Fibroblast of skin of right quadriceps (primary cell): ENCODE data around the gene NCAM1.

Experiments used
- DNase-seq: peaks from one replicate; pipeline ENCODE4 v3.0.0-alpha.2; 2013

The NCAM1 gene

DNA sequence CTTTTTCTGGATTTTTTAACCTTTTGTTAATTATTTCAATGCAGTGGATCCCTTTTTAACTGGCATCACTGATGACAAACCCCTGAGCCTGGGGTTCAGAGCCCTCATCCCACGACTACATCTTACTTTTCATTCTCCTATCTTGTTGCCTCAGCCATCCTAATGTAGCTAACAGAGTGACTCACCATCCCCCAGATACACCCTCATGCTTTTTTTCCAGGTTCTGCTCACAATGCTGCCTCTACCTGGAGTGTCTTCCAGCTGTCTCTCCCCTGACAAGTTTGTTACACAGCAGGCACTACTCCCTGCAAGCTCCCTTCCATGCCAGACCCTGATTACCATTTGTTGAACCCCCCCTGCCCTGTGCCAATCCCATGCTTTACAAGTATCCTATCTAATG, 135.4 kb downstream of the NCAM1 start:
- DNase-seq, result no peak

DNA sequence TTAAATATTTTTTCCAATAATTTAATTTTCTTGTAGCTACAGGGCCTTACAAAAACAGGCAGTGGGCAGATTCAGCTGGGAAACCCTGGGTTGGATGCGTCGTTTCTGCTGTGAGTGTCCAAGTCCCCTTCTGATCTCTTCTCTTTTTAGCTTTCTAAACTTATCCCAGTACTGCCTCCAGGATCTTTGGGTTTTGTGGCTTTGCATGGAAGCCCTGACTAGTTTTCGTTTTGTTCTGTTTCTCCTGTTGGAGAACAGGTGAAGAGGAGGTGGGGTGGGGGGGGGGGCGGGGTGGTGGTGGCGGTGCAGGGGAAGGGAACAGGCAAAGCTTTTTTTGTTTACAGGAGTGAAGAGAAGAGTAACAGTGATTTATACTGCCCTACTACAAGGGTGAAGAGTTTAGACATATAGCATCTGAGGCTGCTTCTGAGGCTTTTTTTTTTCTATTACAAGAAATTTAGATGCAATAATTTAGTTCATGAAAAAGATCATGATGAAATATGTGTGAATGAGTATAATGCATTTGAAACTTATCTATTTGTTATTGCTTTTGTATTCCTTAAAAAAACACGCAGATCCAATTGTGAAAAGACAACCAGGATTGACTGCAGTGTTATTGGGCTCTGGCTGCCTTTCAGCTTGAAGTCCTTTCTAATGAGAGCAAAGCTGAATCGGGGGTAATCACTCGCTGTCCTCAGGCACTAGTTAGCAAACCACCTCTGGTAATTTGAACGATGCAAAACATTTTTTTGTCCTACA, 142.9 kb downstream of the NCAM1 start:
- DNase-seq, result no peak

DNA sequence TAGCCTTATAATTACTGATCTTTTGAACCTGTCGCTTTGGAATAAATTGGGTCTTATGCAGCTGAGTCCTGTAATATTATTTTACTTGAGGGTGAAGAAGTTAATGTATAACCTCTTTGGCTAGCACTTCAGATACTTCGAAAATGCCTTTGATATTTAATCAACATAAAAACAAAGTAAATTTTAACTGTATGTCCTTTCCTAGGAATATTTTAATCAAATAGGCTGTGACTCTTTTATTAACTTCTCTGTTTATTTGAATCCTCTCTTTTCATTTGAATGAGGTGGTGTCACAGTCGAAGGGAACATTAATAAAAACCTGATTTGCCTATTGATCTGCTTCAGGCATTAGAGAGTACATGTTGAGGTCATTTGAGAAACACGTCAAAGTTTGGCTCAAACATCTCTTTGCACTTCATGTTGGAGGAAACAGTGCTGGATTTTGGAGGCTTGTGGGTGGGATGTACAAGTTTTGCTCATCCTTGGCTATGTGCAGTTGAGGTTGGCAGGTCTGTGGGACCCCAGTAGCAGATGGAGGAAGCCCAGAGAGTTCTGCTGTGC, 143.6 kb downstream of the NCAM1 start:
- no peak for DNase-seq

- DNase-seq, result no peak
Observed at GRCh38 chr11:113105592-113105991, 144.4 kb downstream of the NCAM1 start.

- peak; percentile 89 for DNase-seq
Observed at GRCh38 chr11:113106507-113106906, 145.3 kb downstream of the NCAM1 start.

DNA sequence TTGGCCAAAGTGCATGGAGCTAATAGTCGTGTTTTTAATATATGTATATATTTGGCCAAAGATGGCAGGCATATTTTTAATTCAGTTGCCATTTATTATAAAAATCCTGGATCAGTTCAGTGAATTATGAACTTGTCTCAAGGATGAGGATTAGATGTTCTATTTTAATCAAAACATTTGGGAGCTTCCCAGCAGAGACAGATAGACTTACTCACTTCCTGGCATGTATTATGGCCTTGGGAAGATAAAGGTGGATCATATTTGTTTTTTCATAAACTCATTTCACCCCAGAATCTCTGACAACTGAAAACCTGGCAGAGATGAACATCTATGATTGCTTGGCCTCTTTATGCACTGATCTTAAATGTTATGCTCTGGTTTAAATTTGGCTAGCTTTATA, 148.8 kb downstream of the NCAM1 start:
- no peak for DNase-seq

- no peak for DNase-seq
Observed at GRCh38 chr11:113111156-113111555, 149.9 kb downstream of the NCAM1 start.

DNA sequence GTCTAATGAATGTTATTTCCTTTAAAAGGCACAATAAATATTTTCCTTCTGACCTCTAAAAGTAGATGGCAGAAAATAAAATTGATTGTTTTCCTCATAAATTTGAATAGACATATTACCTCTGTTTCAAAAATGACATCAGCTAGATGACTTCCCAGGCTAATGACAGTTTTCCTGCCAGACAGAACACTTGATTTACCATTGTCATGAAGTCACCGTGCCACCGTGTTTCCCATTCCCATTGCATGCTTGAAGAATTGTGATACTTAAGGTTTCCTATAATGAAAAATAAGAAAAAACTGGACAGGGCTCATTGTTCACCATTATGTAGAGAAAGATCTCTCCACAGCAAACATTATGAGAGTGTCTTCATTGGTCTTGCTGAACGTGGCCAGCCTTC, 151.1 kb downstream of the NCAM1 start:
- no peak for DNase-seq

GRCh38 chr11:113113801-113114704, 152.8 kb downstream of the NCAM1 start:
- peak; percentile 57 for DNase-seq

DNA sequence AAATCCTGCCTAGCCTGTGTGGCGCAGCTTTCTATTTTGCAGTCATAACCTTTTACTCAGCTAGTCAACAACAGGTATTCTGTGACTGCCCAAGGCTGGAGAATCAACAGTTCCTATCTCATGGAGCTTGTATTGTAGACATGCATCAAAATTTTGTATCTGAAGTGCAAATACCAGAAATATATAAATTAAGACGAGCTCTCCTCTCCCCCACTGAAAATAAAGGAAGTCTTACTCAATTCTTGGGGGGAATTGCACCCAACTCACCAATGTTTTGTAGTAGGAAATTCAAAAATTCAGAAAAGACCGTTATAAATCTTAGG, 153.4 kb downstream of the NCAM1 start:
- DNase-seq, result no peak

DNA sequence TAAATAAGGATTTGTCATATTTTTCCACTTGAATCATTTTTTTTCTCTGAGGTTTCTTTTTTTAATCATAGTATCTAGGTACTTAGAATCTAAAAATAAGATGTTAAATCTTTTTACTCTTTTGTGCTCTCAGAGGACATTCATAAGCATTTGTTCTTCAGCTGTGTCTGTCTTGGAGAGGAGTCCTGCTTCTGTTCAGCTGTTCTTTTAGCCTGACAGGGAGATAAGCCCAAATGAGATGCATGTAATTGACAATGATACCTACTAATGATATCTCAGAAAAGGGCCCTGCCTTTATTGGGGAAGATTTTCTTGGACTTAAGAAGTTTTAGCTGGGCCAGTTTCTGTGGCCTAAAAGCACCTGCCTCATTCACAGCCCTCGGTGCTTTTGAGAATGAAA, 156.9 kb downstream of the NCAM1 start:
- DNase-seq, result no peak

DNA sequence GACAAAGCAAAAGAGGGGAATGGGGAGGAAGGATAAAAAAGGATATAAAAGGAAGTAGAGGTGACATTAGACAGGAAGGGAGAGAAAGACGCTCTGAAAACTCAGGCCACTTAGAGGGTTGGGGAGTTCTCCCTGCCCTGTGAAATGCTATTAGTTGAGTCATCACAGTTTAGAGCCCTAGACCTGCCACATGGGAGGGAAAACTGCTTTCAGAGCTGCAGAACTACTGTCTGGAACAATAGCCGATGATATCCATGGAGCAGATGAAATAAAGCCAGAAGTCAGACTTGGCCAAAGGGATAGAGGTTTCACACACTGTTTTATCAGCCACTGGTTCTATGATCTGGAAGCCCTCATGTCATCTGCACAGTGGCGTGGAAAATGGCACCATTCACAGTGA, 157.9 kb downstream of the NCAM1 start:
- DNase-seq, result peak; percentile 23

GRCh38 chr11:113119966-113120736, 158.9 kb downstream of the NCAM1 start:
- DNase-seq, result no peak

DNA sequence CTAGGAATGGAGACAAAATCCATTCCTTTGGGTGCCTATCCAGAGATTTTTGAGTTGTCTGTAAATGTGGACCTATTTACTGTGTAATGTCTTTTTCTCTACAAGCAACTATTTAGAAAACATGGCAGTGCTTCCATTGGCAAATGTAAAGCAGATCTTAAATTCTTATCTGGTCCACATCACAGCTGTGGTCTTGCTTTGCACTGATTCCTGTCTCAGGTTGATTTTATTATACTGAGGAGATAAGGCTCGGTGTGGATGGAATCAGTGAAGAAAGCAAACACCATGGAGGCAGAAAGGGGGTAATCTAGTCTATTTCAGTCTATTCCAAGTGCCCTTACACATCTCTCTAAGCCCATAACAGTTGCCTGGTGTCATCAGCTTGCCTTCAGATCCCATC, 160.5 kb downstream of the NCAM1 start:
- no peak for DNase-seq

GRCh38 chr11:113124006-113124405, 162.8 kb downstream of the NCAM1 start:
- no peak for DNase-seq

GRCh38 chr11:113124578-113124977, 163.4 kb downstream of the NCAM1 start:
- no peak for DNase-seq

- no peak for DNase-seq
Observed at GRCh38 chr11:113129261-113129992, 168.2 kb downstream of the NCAM1 start.

DNA sequence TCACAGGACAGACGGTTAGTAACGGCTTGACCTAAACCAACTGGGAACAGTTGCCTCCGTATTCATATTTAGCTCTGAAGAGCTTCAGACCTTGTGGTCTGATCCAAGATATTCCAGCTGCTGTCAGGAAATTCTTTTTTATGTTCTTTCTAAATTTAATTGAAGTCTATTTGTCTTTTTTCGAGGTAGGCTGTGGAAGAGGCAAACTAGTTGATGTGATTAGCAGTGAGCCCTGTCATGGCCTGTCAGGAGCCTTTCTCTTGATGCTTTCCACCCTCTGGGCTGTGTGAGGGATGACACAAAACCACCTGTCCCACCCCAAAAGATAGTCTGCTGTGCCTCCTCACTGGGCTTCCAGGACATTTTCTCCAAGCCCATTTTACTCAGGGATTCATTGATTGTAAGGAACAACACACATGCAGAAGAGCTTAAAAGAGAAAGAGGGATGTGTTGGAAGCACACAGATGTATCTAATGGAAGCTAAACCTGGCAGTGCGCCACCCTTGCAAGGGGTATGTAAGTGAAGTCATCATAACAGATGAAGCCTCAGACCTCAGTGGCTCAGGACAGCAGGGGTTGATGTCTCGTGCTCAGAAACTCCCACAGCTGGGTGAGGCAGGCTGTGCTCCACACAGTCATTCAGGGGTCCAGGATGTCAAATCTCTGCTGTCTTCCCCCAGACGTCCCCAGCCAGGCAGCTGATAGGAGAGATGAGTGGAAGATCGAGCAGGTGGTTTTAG, 170.0 kb downstream of the NCAM1 start:
- peak; percentile 20 for DNase-seq

DNA sequence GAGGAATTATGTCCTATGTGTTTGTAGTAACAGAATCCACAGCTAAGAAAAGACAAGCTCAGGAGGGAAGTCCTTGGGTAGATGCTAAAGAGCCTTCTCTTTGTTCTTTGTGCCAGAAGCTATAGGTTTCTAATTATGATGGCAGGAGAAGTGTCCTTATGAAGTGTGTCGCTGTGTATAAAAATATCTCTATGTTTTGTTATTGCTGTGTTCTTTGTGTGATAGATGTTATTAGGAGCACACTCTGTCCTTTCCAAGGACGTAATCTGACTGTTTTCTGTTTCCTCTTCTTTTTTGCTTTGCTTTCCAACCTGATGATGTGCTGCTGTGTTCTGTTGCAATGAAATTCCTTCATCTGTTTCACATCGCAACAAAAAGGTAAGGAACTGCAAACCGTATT, 171.9 kb downstream of the NCAM1 start:
- DNase-seq, result no peak

DNA sequence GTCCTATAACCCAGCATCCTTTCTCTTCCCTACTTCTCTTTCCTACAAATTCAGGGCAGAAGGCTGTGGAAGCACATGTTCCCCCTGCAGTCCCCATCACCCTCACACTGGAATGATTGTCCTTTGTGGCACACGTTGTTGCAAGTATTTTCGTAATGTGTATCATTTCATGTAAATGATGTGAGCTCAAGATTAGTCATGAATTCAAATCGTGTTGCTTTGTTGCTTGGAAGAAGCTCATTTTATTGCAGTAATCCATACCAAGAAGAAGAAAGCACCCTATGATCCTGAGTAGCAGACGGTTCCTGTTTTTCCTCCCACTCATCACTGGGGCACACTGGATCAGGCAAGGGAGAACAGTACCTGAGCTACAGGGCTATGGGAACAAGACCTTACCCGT, 173.4 kb downstream of the NCAM1 start:
- DNase-seq, result peak; percentile 24

DNA sequence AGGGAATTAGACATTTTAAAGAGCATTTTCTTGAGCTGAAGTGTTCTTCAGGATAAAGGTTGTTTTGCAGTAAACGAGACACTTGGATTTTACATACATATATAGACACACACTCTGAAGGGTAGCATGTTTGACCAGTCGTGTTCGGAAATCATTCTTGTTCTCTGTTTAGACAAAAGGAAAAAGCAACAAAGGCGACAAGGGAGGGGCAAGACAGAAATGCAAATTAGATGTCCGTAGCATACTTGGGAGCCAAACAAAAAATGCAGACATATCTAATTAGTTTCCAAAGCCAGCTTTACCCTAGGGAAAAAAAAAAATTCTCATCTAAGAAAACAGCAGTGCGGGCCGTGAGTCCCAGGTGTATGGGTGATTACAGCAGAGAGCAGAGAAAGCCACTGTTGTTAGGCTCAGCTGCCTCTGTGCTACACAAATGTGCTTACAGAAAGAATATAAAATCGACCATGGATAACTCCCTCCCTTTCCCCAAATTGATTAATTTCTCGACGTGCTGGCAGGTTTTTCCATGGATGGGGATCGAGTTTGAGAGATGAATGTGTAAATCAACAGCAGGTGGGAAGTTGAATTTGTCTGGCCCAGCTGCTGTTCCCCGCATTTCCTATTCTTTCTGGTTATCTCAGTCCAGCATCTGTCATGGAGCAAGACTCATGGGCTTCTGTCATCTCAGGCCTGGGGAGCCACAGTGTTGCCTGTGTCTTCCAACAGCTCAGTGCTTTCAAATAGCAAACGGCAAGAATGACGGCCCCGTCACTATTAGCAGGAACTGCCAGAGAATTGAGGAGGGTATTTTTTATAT, 176.7 kb downstream of the NCAM1 start:
- DNase-seq, result no peak
